ENCODE data around the gene MBD5.
"Not testable (repeated sequence)": the region's sequence is repeated elsewhere in the genome, so short reads cannot be mapped to it uniquely, and the experiment has no call there.

MBD5 gene

DNA sequence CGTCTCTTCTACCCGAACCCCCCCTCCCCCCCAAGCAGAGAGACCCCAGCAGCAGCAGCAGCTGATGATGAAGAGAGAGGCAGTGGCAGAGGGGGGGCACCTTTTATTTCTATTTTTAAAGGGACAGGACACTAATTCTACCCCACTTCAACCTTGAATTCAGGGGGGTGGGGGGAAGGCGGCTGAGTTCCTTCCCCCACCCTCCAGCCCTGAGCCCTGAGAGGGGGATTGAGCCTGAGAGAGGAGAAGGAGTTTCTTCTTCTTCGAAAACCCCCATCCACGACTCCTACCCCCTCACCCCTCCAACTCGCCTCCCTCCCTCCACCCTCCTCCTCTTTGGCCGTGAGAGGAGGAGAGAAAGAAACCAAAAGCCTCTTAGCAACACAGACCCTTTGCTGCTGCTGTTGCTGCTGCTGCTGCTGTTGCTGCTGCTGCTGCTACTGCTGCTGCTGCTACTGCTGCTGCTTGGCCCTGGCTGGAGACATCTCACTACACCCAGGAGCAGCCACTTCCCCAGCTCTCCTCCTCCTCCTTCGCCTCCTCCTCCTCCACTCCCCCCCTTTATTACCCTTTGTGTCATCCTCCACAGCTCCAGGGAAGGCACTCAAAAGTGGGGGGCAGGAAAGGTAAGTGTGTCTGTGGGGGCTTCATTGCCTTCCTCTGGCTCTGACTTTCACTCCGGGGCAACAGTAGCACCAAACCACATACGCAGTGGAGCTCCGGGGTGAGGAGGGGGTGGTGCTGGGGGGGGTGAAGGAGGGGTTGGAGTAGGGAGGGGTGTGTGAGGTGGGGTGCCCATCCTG lies at the start of gene MBD5:
Gene MBD5, plus strand, starts transcription at position 33 of the 803 bp plus-strand sequence.
- DNase-seq = peak; percentile 48

DNA sequence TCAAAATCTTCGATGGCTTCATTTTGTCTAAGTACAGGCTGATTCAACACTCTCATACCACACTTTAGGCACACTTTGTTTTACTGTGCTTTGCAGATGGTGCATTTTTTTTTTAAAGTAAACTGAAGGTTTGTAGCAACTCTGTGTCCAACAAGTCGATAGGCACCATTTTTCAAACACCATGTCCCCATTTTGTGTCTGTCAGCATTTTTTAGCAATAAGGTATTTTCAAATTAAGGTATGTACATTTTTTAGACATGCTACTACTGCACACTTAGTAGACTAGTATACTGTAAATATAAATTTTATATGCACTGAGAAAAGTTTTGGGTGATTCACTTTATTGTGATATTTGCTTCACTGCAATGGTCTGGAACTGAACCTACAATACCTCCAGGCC lies 44.8 kb upstream of the MBD5 start:
- no peak for DNase-seq

DNA sequence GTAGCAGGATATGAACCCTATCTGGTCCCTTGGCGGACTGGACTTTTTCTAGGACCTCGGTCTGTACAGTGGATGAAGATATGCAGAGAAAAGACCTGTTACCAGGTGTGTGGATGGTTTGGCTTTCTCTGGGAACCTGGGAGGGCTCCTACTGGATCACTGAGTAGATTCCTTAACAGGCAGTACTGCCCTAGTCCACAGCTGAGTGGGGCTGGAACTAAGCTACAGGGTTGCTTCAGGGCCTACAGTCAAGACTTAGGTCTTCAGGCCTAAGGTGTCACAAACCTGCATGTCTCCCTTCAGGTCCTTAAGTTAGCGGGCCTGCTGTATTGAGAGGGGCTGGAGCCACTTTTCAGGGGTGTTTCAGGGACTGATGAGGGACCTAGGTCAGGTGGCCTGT lies 43.2 kb upstream of the MBD5 start:
- DNase-seq = no peak

DNA sequence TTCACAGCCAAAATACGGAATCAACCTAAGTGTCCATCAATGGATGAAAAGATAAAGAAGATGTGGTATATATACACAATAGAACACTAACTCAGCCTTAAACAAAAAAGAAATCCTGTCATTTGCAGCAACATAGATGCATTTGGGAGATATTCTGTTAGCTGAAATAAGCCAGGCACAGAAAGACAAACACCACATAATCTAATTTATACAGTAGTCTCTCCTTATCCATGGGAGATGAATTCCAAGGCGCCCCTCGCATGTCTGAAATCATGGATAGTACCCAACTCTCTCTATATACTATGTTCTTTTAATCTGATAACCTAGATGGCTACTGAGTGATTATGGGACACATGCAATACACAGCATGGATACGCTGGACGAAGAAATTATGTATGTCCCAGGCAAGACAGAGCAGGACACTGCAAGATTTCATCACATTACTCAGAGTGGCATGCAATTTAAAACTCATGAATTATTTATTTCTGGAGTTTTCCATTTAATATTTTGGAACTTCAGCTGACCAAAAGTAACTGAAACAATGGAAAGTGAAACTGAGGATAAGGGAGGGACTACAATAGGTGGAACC lies 39.9 kb upstream of the MBD5 start:
- DNase-seq = no peak

DNA sequence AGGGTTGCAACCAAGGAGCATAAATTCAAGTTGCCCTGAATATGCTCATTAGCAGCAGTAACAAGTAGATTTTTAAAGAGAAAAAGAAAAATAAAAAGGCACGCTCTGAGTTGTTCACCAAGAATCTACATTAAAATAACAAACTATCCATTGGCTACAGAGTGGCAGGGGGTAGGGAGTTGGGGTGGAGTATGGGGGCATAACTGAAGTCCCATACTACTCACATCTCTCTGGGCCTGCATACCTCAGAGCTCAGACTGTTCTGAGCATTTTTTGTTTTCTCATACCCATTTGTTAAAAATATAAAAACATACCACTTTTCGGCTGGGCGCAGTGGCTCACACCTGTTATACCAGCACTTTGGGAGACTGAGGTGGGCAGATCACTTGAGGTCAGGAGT lies 31.8 kb upstream of the MBD5 start:
- DNase-seq = no peak

DNA sequence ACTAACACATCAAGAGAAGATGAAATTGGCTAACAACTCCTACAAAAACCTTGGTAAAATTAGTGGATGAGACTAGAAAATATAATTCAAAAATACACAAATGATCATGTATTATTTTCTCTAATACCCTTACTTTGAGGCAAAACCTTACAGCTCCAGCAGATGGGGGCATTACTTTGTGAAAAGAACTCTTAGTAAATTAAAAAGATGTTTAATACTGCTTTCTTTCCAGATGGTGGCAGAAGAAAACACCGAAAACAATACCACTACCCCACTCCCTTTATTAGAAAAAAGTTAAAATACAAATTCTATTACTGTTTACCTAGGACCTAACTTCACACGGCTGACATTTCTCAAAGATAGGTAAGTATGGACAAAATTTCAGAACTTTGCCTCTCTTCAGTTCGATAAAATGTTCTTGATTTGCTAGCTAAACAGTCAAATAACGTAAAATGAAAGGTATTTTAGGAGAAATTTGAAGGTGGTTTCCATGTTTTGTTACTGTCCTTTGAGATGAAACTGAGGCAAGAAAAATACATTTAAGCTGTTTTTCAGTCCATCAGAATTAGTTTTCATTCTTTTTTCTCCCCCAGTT lies 31.0 kb upstream of the MBD5 start:
- DNase-seq = peak; percentile 2

DNA sequence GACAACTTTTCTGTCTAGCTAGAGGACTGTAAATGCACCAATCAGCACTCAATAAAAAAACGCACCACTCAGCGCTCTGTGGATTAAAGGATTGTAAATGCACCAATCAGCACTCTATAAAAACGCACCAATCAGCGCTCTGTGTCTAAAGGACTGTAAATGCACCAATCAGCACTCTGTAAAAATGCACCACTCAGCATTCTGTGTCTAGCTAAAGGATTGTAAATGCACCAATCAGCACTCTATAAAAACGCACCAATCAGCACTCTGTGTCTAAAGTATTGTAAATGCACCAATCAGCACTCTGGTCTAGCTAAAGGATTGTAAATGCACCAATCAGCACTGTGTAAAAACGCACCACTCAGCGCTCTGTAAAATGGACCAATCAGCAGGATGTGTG lies 25.9 kb upstream of the MBD5 start:
- DNase-seq = not testable (repeated sequence)

DNA sequence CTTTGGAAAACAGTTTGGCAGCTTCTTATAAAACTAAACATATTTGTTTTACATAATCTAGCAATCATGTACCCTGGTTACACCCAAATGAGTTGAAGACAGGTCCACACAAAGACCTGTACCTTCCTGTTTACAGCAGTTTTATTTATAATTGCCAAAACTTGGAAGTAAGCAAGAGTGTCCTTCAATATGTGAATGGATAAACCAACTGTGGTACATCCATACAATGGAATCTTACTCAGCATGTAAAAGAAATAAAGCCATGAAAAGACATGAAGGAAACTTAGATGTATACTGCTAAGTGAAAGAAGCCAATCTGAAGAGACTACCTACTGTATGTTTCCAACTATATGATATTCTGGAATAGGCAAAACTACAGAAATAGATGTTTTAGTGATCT lies 24.1 kb upstream of the MBD5 start:
- no peak for DNase-seq

DNA sequence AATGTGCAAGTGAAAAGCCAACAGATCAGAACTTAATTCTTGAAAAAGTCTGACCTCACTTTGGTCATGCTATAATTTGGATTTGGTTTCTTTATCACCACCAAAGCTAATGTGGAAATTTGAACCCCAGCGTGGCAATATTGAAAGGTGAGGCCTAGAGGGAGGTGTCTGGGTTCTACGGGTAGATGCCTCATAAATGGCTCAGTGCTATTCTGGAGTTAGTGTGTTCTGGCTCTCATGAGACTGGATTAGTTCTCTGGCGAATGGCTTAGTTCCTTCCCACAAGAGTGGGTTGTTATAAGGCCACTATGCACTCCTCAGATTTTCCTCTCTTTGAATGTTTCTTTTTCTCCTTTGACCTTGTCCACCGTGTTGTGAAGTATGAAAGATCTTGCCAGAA lies 22.7 kb upstream of the MBD5 start:
- DNase-seq = no peak

DNA sequence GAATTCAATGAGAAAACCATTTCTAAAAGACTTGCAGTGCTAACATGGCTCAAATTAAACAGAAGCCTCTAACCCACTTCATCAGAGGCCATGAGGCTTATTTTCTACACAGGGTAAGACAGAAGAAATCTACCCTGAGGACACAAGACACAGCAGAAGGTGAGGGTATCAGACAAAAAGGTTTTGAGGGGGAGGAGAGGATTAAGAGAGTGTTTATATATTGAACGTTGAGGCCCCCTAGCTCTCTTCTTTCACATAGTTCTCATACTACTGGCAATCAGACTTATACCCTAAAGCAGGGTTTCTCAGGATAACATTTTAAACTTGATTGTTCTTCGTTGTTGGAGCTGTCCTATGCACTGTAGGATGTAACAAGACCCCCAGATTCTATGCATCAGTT lies 21.8 kb upstream of the MBD5 start:
- no peak for DNase-seq

DNA sequence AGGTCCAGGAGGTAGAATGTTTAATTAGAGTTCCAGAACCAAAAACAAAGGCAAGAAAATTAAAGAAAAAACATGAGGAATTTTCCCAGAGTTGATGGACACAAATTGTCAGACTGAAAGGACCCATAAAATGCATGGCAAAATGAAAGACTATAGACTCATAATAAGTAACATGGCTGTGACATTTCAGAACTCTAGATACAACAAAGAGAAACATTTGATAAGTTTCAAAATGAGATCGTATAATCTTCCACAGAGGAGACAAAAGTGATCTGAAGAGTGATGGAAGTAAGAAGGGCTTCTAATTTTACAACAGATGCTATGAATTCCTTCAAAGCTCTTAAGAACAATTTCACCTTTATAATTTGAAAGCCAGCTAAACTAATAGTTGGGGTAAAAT lies 20.8 kb upstream of the MBD5 start:
- DNase-seq = no peak

DNA sequence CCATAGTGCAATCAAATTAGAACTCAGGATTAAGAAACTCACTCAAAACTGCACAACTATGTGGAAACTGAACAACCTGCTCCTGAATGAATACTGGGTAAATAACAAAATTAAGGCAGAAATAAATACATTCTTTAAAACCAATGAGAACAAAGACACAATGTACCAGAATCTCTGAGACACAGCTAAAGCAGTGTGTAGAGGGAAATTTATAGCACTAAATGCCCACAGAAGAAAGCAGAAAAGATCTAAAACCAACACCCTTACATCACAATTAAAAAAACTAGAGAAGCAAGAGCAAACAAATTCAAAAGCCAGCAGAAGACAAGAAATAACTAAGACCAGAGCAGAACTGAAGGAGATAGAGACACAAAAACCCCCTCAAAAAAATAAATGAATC lies 18.5 kb upstream of the MBD5 start:
- not testable (repeated sequence) for DNase-seq

DNA sequence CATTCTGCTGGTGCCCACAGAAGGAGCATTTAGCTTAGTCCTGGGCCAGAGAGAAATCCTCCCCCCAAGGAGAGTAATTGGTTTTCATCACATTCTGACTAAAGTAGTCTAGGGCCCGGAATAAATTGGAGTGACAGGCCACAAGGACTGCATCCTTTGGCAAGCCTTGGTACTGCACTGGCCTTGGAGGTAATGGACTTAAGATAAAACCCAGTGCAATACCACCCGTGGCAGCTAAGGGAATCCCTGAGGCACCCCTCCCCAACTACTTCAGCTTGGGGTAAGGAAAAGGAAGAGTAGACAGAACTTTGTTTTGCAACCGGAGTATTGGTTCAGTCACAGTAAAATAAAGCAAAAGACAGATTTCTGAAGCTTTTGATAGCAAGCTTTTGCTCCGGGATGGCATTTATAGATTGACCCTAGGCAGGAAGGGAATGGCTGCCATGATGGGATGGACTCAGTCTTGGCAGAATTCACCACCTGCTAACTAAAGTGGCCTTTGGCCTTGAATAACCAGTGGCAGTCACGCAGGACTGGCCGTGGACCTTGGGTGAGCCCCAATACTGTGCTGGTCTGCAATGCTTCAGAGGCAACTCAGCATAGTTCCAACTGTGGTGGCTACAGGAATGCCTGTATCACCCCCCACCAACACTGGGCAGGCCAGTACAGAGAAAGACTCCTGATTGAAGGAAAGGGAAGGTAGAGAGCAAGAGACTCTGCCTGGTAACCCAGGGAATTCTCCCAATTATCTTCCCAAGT lies 14.5 kb upstream of the MBD5 start:
- no peak for DNase-seq

DNA sequence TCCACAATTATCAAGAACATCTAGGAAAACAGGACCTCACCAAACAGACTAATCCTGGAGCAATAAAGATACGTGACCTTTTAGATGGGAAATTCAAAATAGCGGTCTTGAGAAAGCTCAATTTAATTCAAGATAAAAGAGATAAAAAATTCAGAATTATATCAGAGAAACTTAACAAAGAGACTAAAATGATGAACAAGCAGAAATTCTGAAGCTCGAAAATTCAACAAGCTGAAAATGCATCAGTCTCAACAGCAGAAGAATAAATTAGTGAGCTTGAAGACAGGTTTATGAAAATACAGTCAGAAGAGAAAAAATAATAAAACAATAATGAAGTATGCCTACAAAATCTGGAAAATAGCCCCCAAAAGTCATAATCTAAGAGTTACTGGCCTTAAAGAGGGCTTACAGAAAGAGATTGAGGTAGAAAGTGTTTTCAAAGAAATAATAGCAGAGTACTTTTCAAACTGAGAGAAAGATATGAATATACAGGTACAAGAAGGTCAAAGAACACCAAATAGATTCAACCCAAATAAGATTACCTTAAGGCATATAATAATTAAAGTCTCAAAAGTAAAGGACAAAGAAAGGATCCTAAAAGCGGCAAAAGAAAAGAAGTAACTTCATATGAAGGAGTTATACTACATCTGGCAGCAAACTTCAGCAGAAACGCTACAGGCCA lies 13.5 kb upstream of the MBD5 start:
- no peak for DNase-seq

DNA sequence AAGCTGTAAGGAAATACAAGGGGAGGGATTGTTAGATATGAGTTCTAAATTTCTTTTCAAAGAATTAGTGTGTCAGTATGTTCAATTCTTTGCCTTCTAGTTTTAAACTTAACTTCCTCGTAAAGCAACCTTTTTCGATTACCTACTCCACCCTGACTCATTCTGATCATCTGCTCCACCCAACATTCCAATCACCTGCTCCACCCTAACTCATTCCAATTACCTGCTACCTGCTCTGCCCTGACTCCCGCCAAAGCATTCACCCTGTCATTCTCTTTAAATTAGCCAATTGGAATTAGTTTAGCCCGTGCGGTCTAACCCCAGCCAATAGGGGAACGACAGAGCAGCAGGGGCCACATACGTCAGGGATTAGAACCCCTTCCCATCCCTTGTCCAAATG lies 12.5 kb upstream of the MBD5 start:
- not testable (repeated sequence) for DNase-seq

DNA sequence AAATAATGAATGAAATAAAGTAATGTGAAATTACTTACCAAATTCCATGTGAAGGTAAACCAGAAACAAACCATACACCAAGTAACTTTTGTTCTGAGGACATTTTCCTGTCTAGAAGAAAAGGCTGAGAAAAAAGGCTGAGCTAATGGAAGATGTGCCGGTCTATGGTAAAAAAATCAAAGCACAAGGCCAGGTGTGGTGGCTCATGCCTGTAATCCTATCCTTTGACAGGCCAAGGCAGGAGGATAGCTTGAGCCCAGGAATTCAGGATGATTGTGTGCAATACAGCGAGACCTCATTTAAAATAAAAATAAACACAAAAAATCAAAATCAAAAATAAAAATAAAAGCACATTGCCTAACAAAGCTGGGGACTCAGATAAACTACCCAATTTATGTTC lies 7.0 kb upstream of the MBD5 start:
- no peak for DNase-seq

DNA sequence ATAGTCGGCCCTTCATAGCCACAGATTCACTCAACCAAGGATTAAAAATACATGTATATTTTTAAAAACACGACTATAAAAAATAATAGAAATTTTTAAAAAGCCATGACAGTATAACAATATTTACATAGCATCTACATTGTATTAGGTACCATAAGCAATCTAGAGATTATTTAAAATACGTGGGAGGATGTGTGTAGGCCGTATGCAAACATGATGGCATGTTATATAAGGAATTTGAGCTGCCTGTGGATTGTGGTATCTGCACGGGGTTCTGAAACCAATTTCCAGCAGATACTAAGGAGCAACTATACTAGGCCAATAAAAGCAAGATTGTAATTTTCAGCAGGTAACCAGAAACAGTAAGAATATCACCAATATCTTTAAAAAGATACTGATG lies 6.3 kb upstream of the MBD5 start:
- no peak for DNase-seq

DNA sequence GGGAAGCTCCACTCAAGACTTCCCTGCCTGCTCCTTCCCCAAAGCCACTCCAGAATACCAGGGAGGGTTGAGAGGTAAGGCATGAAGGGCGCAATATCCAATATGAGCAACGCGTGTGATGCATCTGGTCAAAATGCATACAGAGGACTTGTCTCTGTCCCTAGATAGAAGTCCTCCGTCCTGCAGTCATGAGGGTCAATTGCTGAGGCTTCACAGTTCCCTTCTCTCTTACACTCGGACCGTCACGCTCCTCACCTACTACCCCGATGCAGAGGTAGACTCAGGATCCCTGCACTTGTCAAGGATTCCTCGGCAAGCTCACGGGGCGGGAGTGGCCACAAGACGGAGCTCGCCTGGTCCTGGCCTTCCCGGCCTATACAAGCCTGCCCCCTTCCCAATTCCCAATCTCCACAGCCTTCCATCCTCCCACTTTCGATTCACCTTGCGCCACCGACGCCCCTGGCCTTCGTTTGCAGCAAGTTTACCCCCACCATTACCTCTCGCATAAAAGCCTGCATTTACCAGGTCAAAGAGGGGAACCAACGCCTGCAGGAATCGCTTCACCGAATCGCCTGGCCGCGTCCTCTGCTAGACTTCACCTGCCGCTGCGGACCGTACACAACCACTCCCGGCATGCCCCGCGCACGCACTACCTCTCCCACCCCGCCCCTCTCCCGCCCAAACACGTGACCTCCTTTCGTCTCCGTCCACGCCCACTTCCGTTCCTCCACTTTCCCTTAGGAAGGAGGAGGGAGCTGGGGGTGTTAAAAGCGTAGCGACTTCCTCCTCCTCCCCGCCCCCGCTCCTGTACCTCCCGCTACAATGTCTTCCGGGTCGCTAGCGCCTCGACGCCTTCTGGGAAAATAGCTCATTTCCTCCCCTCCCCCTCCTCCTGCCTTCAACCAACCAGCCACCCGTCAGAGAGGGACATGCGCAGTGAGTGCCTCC lies 506 bp upstream of the MBD5 start, which contains the start of gene ORC4:
Gene ORC4, minus strand, starts transcription at position 627 of the 948 bp plus-strand sequence. CDS start 44,779 bp downstream, outside the sequence.
- DNase-seq = peak; percentile 98

DNA sequence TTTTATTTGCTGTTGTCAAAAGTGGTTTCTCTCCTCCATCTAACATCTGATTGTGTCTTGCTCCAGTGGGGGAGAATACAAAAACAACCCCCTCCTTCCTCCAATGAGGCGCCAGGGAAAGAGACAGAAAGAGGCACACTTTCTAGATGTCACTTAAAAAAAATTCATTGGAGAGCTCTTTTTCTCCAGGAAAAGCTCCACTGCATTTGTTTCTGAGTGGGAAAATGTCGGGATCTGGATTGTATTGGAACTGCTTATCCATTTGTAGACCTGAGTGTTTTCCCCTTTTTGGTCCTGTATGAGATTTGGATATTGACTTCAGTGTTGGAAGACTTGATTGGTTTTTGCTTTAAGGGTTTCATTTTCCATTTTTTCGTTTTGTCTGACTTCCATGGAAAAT lies 995 bp downstream of the MBD5 start:
- DNase-seq = no peak

DNA sequence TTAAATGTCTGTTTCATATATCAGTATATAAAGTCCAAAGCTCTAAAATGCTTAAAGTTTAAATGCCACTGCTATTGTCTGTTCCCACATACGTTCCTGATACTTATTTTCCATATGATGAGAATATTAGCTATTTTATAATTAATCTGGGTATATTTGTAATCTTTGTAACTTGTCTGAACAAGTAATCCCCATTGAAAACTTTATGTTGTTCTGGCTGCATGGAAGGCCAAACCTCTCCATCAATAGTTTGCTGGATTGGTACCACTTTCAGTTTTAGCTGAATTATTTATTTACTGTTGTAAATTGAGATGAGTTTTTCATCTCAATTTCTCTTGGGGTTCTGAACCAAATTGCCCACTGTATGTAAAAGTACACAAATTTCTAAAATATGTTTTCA lies 1.5 kb downstream of the MBD5 start:
- no peak for DNase-seq

DNA sequence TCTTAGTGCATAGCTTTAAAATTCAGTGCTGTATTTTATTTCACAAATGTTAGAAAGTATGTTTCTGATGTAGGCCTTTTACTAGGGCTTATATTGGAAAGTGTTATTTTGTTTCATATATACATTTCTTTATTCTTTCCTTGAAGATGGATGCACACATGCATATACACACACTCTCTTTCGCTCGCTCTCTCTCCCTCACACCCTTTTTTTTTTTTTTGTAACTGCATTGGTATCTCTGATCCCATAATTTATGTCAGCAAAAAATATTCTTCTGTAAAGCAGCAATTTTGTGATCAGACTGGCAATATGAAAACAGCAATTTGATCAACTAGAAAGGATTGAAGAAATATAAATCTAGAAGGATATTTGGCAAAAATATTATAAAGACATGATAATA lies 2.0 kb downstream of the MBD5 start:
- no peak for DNase-seq

DNA sequence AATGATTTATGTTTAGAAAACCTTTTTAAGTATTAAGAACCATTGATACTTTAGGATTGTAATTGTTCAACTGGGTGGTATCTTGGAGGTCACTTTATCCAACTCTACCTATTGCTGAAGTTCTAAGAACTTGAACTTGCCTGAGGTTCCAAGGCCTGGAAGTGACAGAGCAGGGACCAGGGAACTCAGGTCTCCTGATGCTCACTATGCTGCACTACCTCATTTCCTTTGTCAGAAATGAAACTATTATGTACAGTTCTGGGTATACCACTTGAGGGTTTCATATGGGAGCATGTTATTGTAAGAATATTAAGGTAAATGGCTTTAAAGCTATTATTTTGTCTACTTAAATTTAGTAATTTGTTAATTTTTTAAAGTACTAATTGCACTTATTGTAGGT lies 3.0 kb downstream of the MBD5 start:
- DNase-seq = no peak
